Fibroblast of pulmonary artery (primary cell): ENCODE measurements around the gene ABHD3.

Experiments used
- DNase-seq: peaks from one replicate; pipeline ENCODE4 v3.0.0-alpha.2; 2010; ENCODE audit warnings: low read depth
- H3K4me3 ChIP-seq: replicated peaks from 2 replicates; pipeline ENCODE4 v1.5.1; 2011; ENCODE audit warnings: low read depth, mild to moderate bottlenecking, control low read depth, low read length, moderate library complexity
- CTCF ChIP-seq: IDR thresholded peaks from 2 replicates; pipeline ENCODE4 v1.5.1; 2011; ENCODE audit warnings: mild to moderate bottlenecking, control low read depth, low read length, inconsistent platforms; ENCODE audit errors: missing control alignments

The ABHD3 gene

GRCh38 chr18:21704603-21705364 is at the start of gene ABHD3:
TSS of gene ABHD3 (minus strand) at chr18:21704774. CDS start at chr18:21704665, 109 bp downstream.
- H3K4me3 ChIP-seq, result peak within 1 kb of the TSS; percentile 64
- DNase-seq, result peak; percentile 89
- peak; percentile 28 for TF ChIP-seq CTCF

- no peak for TF ChIP-seq CTCF
- no peak overlapping the region for H3K4me3 ChIP-seq
Observed at GRCh38 chr18:21747764-21748693, 43.5 kb upstream of the ABHD3 start.

GRCh38 chr18:21747268-21747667 is 42.7 kb upstream of the ABHD3 start:
- TF ChIP-seq CTCF, result no peak
- no peak for DNase-seq
- H3K4me3 ChIP-seq, result no peak overlapping the region

More at GRCh38 chr18:21747764-21748693, 43.5 kb upstream of the ABHD3 start:
- no peak for DNase-seq

GRCh38 chr18:21745231-21745630 is 40.7 kb upstream of the ABHD3 start:
- no peak overlapping the region for H3K4me3 ChIP-seq
- no peak for TF ChIP-seq CTCF
- DNase-seq, result no peak

GRCh38 chr18:21743166-21743832 is 38.7 kb upstream of the ABHD3 start:
- no peak for TF ChIP-seq CTCF
- no peak for DNase-seq
- H3K4me3 ChIP-seq, result no peak overlapping the region

GRCh38 chr18:21742315-21742687 is 37.7 kb upstream of the ABHD3 start:
- H3K4me3 ChIP-seq, result peak overlapping the region; percentile 88
- TF ChIP-seq CTCF, result no peak
- DNase-seq, result peak; percentile 11
